ENCODE measurements around the gene SLC1A7. TPM values are rescaled to one million over a fixed set of nuclear protein-coding genes. Genes with fewer than 3 reads are reported as not detected.

The SLC1A7 gene
- total and polyA plus RNA-seq, 2 of the 13 experiments (the other 11 are each of a cell fraction or from before 2014, with no cell fraction given): 0.04 to 2.0 TPM

- in situ Hi-C loops (cut with HindIII; ENCODE audit: extremely low pct_ligation_motif_present, low pct_unique_long_range_greater_than_20kb): no loop called here
- no peaks in the 10 kb centered on the region for H3K79me2 ChIP-seq (ENCODE audit: insufficient read depth, low read length)
- no peak for DNase-seq (ENCODE audit: low spot score)
- H3K27me3 ChIP-seq (ENCODE audit: control insufficient read depth in 1 of 2, insufficient read depth in 2 of 2, low read length in 2 of 2): peaks cover 5 to 65% of the 10 kb centered on the region in 2 experiments
- H3K4me1 ChIP-seq (ENCODE audit: insufficient read depth, low read length): peaks cover 95% of the 10 kb centered on the region
- H3K4me3 ChIP-seq (replicated peaks in 1 of 3; ENCODE audit: insufficient read depth in 1 of 3, low read depth in 2 of 3, low read length in 3 of 3): 0 out of 6 replicates have a peak overlapping the region, but pooled peaks of 1 of the 3 experiments have one; percentile 5
- no peaks in the 10 kb centered on the region for H3K36me3 ChIP-seq (replicated peaks in 1 of 2; ENCODE audit: control insufficient read depth in 1 of 2, insufficient read depth in 2 of 2, low read length in 2 of 2)
- ChIA-PET CTCF (ENCODE audit: low intra/inter-chr PET ratio, low total read pairs) (no interaction called here), POLR2A (interaction anchor here (0.7 to 2.7 kb wide), 4 partner anchors 13 to 406 kb away, joined by 3 to 20 read pairs (median 4); partner anchors contain the start of gene ECHDC2)
- H3K9ac ChIP-seq (ENCODE audit: insufficient read depth, low read depth, low read length): no peak overlapping the region; the same call in 1 of the 2 replicates
- no peak overlapping the region for H2AFZ ChIP-seq (ENCODE audit: low read length)
- no peak overlapping the region for H3K27ac ChIP-seq (ENCODE audit: extremely low read length, insufficient read depth, low read length)
- H4K20me1 ChIP-seq (ENCODE audit: insufficient read depth, low read length): no peaks in the 10 kb centered on the region
- H3K9me3 ChIP-seq (ENCODE audit: low read length): no peaks in the 10 kb centered on the region; the same call in 1 of the 2 replicates
- WGBS (ENCODE audit: low lambda C conversion rate): 52% methylated on average over 10 of the region's 14 CpGs
- no TSS peak for BruUV-seq (replicated peaks)
- FAIRE-seq: no peak
- ATAC-seq: no peak
- intact Hi-C loops (cut with micrococcal nuclease; ENCODE audit: unreplicated experiment): no loop called here
- peak overlapping the region; percentile 77 for H3K4me2 ChIP-seq (ENCODE audit: low read depth, low read length)
- TF ChIP-seq YY1 (IDR thresholded peaks at IDR 0.05; ENCODE audit: insufficient read depth, insufficient replicate concordance, low read depth, low read length): no peak
- 0 out of 2 replicates have a peak, but pooled peaks have one; percentile 6 for TF ChIP-seq KDM2A (CRISPR knock-in tag; IDR thresholded peaks at IDR 0.05; ENCODE audit: borderline replicate concordance, low read depth)
- no peak for TF ChIP-seq ZFP36L1 (CRISPR knock-in tag; IDR thresholded peaks at IDR 0.05)
- no peak for TF ChIP-seq ZNF567 (CRISPR knock-in tag; IDR thresholded peaks at IDR 0.05; ENCODE audit: borderline replicate concordance)
- no peak for TF ChIP-seq ZNF160 (CRISPR knock-in tag; IDR thresholded peaks at IDR 0.05)
- no peak for TF ChIP-seq AKAP8 (CRISPR knock-in tag; IDR thresholded peaks at IDR 0.05)
- TF ChIP-seq ELK4 (CRISPR knock-in tag; IDR thresholded peaks at IDR 0.05; ENCODE audit: borderline replicate concordance): no peak
- TF ChIP-seq ZNF337 (CRISPR knock-in tag; IDR thresholded peaks at IDR 0.05; ENCODE audit: borderline replicate concordance, low read depth): no peak
- no peak for TF ChIP-seq ZNF674 (CRISPR knock-in tag; IDR thresholded peaks at IDR 0.05; ENCODE audit: low read depth)
- TF ChIP-seq PBX3 (CRISPR knock-in tag; IDR thresholded peaks at IDR 0.05; ENCODE audit: borderline replicate concordance): no peak
Observed at GRCh38 chr1:53108646-53109580, 33.5 kb downstream of the SLC1A7 start.

Measured in HepG2 (cell line).